Measurements from ENCODE around the gene ATP8B2. TPM values are rescaled to one million over a fixed set of nuclear protein-coding genes. Genes with fewer than 3 reads are reported as not detected.
"Not testable (repeated sequence)": the region's sequence is repeated elsewhere in the genome, so short reads cannot be mapped to it uniquely, and the experiment has no call there.

The ATP8B2 gene, protein sequence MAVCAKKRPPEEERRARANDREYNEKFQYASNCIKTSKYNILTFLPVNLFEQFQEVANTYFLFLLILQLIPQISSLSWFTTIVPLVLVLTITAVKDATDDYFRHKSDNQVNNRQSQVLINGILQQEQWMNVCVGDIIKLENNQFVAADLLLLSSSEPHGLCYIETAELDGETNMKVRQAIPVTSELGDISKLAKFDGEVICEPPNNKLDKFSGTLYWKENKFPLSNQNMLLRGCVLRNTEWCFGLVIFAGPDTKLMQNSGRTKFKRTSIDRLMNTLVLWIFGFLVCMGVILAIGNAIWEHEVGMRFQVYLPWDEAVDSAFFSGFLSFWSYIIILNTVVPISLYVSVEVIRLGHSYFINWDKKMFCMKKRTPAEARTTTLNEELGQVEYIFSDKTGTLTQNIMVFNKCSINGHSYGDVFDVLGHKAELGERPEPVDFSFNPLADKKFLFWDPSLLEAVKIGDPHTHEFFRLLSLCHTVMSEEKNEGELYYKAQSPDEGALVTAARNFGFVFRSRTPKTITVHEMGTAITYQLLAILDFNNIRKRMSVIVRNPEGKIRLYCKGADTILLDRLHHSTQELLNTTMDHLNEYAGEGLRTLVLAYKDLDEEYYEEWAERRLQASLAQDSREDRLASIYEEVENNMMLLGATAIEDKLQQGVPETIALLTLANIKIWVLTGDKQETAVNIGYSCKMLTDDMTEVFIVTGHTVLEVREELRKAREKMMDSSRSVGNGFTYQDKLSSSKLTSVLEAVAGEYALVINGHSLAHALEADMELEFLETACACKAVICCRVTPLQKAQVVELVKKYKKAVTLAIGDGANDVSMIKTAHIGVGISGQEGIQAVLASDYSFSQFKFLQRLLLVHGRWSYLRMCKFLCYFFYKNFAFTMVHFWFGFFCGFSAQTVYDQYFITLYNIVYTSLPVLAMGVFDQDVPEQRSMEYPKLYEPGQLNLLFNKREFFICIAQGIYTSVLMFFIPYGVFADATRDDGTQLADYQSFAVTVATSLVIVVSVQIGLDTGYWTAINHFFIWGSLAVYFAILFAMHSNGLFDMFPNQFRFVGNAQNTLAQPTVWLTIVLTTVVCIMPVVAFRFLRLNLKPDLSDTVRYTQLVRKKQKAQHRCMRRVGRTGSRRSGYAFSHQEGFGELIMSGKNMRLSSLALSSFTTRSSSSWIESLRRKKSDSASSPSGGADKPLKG
- 10 to 100 TPM in 1 of 2 donors, 1 to 10 TPM in 1; 4.5 to 11.9 TPM for total RNA-seq
- long read RNA-seq = 0 reads

DNA sequence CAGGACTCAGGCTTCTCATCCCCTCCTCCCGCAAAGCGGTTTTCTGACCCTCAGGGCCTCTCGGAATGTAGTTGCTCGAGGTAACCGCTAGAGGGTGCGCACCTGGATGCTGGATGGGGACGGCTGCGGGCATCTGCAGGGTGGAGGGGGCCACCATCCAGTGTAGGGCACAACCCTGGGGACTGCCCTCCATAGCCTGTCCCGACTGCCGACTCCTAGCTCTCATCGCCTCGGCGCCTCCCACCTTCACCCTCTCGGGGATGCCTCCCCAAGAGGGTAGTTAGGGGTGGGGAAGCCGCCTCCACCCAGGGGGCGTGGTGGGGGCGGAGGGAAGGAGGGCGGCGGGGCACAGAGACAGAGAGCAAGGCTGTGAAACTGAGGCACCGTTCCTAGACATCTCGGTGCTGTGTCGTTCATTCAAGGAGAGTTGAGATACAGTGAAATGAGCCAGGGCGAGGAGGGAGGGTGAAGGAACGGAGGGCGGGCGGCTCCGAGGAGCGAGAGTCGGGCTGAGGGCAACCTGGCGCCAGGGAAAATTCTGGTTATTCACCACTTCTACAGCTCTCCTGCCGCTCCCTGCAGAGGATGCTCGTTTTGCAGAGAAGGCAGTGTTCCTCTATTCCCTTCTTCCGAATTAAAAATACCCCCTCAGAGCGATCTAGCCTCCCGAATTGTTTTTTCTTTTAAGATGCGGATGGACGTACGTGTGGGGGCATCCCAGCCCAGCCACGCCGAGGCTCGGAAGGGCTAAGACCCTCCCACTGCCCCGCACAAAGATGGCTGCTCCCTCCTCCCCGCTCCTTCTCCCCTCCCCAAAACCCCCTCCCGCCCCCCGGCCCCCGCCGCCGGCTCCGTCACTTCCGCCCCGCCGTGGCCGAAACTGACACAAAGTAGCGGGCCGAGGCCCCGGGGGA is at the start of gene ATP8B2:
ATP8B2 (plus strand) TSS at position 857 of the 914 bp plus-strand sequence. CDS start 2,617 bp downstream, outside the sequence.
- DNase-seq (peak; percentile 64 to 76), ATAC-seq (peak; percentile 53)
- intact Hi-C loops (cut with DNase I, micrococcal nuclease) = no loop called here

DNA sequence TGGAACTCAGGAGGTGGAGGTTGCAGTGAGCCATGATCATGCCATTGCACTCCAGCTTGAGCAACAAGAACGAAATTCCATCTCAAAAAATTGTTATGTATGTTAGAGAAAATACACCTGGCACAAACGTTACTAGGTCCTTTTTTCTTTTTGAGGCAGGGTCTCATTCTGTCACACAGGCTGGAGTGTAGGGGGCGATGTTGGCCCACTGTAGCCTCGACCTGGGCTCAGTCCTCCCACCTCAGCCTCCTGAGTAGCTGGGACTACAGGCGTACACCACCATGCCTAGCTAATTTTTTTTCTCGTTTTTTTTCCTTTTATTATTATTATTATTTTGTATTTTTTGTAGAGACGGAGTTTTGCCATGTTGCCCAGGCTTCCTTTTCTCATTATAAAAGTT is 48.5 kb upstream of the ATP8B2 start:
- DNase-seq = no peak
- intact Hi-C loops (cut with DNase I, micrococcal nuclease) = no loop called here
- ATAC-seq = no peak

DNA sequence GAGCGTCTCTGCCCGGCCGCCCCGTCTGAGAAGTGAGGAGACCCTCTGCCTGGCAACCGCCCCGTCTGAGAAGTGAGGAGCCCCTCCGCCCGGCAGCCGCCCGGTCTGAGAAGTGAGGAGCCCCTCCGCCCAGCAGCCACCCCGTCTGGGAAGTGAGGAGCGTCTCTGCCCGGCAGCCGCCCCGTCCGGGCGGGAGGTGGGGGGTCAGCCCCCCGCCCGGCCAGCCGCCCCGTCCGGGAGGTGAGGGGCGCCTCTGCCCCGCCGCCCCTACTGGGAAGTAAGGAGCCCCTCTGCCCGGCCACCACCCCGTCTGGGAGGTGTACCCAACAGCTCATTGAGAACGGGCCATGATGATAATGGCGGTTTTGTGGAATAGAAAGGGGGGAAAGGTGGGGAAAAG is 37.7 kb upstream of the ATP8B2 start:
- intact Hi-C loops (cut with DNase I, micrococcal nuclease); ATAC-seq; DNase-seq: not testable (repeated sequence)

DNA sequence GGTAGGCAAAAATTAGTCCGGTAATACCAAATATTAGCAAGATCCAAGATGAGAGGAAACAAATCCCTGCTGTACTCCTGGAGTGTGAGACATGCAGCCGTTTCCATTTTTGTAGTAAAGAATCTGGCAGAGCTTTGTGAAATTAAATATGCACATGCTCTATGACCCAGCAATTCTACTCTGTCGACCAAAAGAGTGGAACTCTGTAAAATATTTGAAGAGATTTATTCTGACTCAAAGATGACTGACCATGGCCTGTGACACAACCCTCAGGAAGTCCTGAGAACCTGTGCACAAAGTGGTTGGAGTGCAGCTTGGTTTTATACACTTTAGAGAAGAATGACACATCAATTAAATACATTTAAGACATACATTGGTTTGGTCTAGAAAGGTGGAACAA is 36.7 kb upstream of the ATP8B2 start:
- ATAC-seq (no peak), DNase-seq (no peak)
- intact Hi-C loops (cut with DNase I, micrococcal nuclease) = no loop called here

DNA sequence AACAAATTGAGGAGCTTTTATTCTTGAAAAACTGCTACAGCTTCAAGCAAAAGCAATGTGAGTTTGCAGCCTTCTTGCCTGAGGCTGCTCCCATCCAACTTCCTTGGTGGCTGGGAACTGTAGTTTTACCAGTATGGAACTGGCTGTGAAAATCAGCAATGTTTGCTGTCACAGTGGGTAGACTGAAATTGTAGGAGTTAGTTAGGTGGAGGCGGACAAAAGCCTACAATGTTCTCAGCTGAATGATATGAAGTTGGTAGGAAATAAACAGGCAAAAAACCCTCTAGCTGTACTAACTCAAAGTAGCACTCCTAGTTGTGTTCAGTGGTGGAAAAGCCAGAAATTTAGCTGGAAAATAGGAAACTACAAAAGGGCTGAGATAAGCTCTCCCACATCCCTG is 34.4 kb upstream of the ATP8B2 start:
- intact Hi-C loops (cut with DNase I, micrococcal nuclease) = no loop called here
- no peak for DNase-seq
- ATAC-seq = no peak

DNA sequence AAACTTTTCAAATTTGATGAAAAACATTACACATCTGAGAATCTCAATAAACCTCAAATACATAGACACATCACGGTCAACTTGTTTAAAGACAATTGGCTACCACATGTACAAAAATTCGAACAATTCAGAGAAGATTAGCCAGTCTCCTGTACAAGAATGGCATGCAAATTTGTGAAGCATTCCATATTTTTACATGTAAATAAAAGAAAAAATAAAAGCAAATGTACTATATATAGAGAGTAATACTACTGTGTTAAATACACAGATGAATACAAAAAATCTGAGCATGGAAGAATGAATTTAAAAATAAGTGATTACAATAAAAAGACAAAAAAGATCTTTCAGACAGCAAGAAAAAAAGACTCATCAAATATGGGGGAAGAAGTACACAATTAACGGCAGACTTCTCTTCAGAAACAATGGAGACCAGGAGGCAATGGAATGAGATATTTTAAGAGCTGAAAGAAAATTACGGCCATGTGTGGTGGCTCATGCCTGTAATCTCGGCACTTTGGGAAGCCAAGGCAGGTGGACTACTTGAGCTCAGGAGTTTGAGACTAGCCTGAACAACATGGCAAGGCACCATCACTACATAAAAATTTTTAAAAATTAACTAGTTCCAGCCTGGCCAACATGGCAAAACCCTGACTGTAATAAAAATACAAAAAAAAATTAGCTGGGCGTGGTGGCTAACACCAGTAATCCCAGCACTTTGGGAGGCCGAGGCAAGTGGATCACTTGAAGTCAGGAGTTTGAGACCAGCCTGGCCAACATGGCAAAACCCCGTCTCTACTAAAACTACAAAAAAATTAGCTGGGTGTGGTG is 29.7 kb upstream of the ATP8B2 start:
- intact Hi-C loops (cut with DNase I, micrococcal nuclease) = no loop called here
- ATAC-seq (no peak), DNase-seq (no peak)

DNA sequence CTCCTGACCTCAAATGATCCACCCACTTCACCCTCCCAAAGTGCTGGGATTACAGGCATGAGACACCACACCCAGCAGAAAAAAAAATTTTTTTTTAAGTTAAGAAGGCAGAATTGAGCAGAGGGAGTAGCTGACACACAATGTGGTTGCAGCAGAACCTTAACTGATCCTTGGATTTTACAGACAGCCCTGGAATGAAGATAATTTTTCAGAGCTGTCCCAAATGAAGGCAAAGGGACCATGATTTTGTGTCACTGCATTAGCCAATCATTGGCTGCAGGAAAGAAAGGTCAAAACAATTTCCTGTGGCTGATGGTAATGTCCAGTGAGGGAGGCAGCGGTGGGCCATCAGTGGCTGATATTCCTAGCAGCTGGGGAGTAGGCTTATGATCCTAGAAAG is 23.7 kb upstream of the ATP8B2 start:
- intact Hi-C loops (cut with DNase I, micrococcal nuclease) = no loop called here
- DNase-seq = no peak
- no peak for ATAC-seq

DNA sequence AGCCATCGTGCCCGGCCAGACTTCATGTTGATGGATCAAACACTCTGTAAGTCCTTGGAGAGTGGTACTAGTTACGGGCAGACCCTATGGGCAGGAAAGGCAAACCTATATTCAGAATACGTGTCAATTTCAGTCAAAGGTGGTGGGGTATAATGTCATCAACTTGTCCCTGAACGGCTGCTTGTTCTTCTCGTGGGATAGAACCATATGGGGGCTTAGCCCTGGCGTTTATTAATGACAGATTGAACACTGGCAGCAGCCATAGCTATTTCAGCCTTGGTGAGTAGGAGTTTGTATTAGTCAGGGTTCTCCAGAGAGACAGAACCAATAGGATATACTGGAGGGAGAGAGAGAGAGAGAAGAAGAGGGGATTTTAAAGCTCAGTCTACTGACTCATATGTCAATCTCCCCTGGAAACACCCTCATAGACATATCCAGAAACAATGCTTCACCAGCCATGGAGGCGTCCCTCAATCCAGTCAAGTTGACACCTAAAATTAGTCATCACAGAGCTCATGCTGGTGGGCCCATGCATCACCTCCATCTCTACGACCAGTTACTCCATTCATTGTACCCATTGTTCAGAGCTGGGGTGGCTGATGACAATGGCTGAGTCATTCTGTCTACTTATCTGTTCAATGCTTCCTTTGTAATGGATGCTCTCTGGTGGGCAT is 20.5 kb upstream of the ATP8B2 start:
- DNase-seq = no peak
- ATAC-seq = no peak
- intact Hi-C loops (cut with DNase I, micrococcal nuclease) = no loop called here

DNA sequence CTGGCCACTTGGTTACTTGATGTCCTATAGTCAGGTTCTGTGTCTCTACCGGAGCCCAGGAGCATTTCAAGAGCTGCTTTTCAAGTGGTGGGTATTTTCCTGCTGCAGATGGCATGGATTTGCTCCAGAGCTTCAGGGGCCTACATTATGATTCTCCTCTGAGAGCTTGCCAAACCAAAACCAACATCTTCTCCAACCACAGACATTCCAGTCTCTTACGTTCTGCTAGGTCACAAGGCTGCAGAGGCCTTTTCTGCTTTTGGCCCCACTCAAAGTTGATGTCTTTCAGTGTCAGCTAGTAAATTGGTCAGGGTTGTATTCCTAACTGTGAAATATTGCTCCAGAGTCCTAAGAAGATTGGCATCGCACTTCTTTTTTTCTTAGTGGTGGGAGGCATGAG is 19.2 kb upstream of the ATP8B2 start:
- DNase-seq = no peak
- ATAC-seq = no peak
- intact Hi-C loops (cut with DNase I, micrococcal nuclease) = no loop called here

DNA sequence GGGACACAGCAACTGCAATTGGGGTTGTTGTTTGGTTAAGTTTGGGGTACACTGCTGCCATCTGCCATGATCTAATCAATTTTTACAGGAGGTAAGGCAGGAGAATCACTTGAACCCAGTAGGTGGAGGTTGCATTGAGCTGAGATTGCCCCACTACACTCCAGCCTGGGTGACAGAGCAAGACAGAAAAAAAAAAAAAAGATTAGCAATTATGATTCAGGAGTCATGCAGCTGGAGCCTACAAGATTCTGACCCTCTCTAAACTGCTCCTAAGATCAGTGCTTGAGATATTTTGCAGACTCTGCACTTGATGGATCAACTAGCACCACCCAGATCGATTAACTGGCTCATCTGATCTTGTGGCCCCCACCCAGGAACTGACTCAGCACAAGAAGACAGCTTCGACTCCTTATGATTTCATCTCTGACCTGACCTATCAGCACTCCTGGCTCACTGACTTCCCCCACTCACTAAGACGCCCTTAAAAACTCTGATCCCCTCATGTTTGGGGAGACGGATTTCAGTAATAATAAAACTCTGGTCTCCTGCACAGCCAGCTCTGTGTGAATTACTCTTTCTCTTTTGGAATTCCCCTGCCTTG is 17.6 kb upstream of the ATP8B2 start:
- intact Hi-C loops (cut with DNase I, micrococcal nuclease); DNase-seq: not testable (repeated sequence)

DNA sequence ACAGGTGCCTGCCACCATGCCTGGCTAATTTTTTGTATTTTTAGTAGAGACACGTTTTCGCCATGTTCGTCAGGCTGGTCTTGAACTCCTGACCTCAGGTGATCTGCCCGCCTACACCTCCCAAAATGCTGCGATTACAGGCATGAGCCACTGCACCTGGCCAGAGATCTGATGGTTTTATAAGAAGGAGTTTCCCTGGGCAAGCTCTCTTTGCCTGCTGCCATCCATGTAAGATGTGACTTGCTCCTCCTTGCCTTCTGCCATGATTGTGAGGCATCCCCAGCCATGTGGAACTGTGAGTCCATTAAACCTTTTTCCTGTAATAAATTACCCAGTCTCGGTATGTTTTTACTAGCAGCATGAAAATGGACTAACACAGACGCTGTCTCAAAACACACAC is 16.2 kb upstream of the ATP8B2 start:
- DNase-seq; intact Hi-C loops (cut with DNase I, micrococcal nuclease); ATAC-seq: not testable (repeated sequence)

More for the DNA sequence above, 17.6 kb upstream of the ATP8B2 start:
- not testable (repeated sequence) for ATAC-seq

DNA sequence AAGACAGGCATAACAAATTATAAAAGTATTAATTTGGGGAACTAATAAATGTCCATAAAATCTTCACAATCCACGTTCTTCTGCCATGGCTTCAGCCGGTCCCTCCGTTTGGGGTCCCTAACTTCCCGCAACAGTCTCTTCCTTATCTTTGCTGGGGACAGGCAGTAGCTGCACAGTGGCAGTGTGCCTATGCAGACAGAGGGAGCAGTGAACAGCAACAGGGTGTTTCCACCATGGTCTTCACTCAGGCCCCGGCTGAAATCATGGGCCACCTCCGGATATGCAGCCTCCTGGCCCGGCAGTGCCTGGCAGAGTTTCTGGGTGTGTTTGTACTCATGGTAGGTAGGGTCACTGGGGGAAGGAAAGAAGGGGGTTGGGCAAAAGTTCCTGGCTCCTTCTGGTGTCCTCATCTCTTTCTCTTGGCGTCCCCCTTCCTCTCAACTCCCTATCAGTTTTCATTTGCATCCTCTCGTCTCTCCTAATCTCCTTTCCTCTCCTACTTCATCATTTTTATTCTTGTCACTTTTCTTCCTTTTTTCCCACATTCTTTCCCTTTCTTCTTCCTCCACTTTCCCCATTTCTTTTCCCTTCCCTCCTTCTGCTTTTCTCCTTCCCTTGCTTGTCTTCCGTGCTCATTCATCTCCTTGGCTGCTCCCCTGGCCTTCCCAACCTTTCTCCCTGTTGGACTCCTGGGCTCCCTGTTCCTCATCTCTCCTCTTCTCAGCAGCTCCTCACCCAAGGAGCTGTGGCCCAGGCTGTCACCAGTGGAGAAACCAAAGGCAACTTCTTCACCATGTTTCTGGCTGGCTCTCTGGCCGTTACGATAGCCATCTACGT is 12.9 kb upstream of the ATP8B2 start:
- ATAC-seq; intact Hi-C loops (cut with DNase I, micrococcal nuclease); DNase-seq: not testable (repeated sequence)

DNA sequence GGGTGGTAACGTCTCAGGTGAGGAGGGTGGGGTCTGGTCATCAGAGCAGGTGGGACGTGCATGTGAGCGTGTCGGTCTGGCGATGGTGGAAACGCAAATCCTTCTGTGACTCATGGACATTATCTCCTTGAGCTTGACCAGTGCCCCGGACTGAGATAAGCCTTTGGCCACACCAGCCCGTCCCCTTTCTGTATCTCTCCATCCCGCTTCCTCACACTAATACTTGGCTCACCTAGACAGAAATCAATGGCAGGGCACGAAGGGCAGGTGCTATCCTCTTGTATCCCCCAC is 12.3 kb upstream of the ATP8B2 start:
- ATAC-seq (no peak), DNase-seq (no peak)
- intact Hi-C loops (cut with DNase I, micrococcal nuclease) = no loop called here

DNA sequence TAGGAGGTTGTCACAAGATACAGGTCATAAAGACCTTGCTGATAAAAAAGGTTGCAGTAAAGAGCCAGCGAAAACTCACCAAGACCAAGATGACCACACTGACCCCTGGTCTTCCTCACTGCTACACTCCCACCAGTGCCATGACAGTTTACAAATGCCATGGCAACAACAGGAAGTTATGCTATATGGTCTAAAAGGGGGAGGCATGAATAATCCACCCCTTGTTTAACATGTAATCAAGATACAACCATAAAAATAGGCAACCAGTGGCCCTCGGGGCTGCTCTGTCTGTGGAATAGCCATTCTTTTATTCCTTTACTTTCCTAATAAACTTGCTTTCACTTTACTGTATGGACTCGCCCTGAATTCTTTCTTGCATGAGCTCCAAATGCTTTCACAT is 11.1 kb upstream of the ATP8B2 start:
- intact Hi-C loops (cut with DNase I, micrococcal nuclease); DNase-seq; ATAC-seq: not testable (repeated sequence)

DNA sequence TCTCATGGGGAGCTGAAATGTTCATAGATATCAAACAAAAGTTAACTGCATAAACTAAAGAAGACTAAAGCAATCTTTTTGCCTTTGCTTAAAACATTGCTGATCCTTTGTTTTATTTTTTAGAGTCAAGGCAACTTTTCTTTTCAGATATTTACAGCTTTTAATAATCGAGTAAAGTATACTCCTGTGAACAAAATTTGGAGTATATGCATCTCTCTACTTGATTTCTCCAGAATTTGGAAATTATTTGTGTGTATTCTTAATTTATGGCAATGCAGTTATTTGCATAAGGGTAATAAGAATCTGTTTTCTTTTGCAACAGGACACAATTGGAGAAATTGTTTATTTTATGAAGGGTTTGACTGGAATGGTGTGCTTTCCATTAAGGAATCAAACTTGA is 8.6 kb upstream of the ATP8B2 start:
- ATAC-seq (no peak), DNase-seq (no peak)
- intact Hi-C loops (cut with DNase I, micrococcal nuclease) = no loop called here

DNA sequence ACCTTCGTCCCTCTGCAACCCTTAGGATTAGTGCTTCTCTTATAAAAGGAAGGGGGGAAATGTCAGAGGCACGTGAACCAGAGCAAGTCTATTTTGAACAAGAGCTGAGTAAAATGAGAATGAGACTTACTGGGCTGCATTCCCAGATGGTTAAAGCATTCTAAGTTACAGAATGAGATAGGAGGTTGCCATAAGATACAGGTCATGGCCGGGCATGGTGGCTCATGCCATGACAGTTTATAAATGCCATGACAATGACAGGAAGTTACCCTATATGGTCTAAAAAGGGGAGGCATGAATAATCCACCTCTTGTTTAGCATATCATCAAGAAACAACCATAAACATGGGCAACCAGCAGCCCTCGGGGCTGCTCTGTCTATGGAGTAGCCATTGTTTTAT is 6.9 kb upstream of the ATP8B2 start:
- DNase-seq = no peak
- ATAC-seq = no peak
- intact Hi-C loops (cut with DNase I, micrococcal nuclease) = no loop called here

Data from left colon (tissue), 2 donors.